SK-N-SH (cell line): ENCODE measurements around the gene CLASP1. TPM values are rescaled to one million over a fixed set of nuclear protein-coding genes. Genes with fewer than 3 reads are reported as not detected.
A peak's percentile ranks its signal among the peaks of the same experiment; 100 is the strongest.

Experiments used
- CTCF ChIA-PET: fragments of 300-600, 350-600 bp; formaldehyde crosslinking; extraction: SDS; loops from one replicate; lab custom pipeline; 2021; lab: Yijun Ruan, JAX
- POLR2A ChIA-PET: fragments of 350-600 bp; sonication (Branson Sonifier 250); formaldehyde crosslinking; extraction: SDS; loops from one replicate; lab custom pipeline; 2020; ENCODE audit warnings: antibody characterized with exemption, inconsistent platforms; lab: Yijun Ruan, JAX
- DNase-seq: peaks from one replicate; pipeline ENCODE4 v3.0.0; 2012
- H2AFZ ChIP-seq: fragments of 200-600 bp; sonication (generic); 2 replicates; pipeline ENCODE4 v1.8.1; 2016; ENCODE audit warnings: antibody characterized with exemption, mild to moderate bottlenecking, low read depth
- H3F3A ChIP-seq: fragments of 200-600 bp; sonication (generic); replicated peaks from 2 replicates; pipeline ENCODE3; 2016; ENCODE audit warnings: antibody characterized with exemption, mild to moderate bottlenecking; ENCODE audit not compliant: insufficient read depth
- H3K27ac ChIP-seq, 2 experiments: fragments of 200-500 bp in 1 of 2; fragments of 200-600 bp in 1 of 2; sonication (Bioruptor generic) in 1 of 2; sonication (generic), shearing (Covaris generic) in 1 of 2; 2 replicates each; pipeline versions ENCODE4 v1.5.1 to v1.6.1; 2014 to 2016; ENCODE audit warnings: low read depth in 2 of 2, inconsistent platforms in 1 of 2, low read length in 1 of 2, mild to moderate bottlenecking in 1 of 2, mixed read lengths in 1 of 2
- H3K27me3 ChIP-seq: fragments of 200-600 bp; sonication (generic), shearing (Covaris generic); 2 replicates; pipeline ENCODE4 v1.6.1; 2016; ENCODE audit warnings: mixed run types; ENCODE audit not compliant: insufficient read depth
- H3K36me3 ChIP-seq, 2 experiments: fragments of 200-500 bp in 1 of 2; fragments of 200-600 bp in 1 of 2; sonication (Bioruptor generic) in 1 of 2; sonication (generic) in 1 of 2; replicated peaks in 1 of 2; 2 replicates each; pipeline versions ENCODE3 to v1.5.1; 2014 to 2016; ENCODE audit warnings: low read length in 1 of 2, mild to moderate bottlenecking in 1 of 2; ENCODE audit not compliant: insufficient read depth in 2 of 2, control insufficient read depth in 1 of 2
- H3K4me1 ChIP-seq, 2 experiments: fragments of 200-500 bp in 1 of 2; fragments of 200-600 bp in 1 of 2; sonication (Bioruptor generic) in 1 of 2; sonication (generic), shearing (Covaris generic) in 1 of 2; 2 replicates each; pipeline versions ENCODE4 v1.5.1 to v1.6.1; 2014 to 2016; ENCODE audit warnings: low read depth in 1 of 2, low read length in 1 of 2, mixed run types in 1 of 2; ENCODE audit not compliant: insufficient read depth in 2 of 2, control insufficient read depth in 1 of 2
- H3K4me2 ChIP-seq: fragments of 200-600 bp; sonication (generic), shearing (Covaris generic); 2 replicates; pipeline ENCODE4 v1.6.1; 2017; ENCODE audit warnings: mixed run types
- H3K4me3 ChIP-seq, 2 experiments: fragments of 200-500 bp in 1 of 2; fragments of 200-600 bp in 1 of 2; sonication (Bioruptor generic) in 1 of 2; sonication (generic), shearing (Covaris generic) in 1 of 2; 2 replicates each; pipeline versions ENCODE4 v1.5.1 to v1.8.1; 2014 to 2016; ENCODE audit warnings: low read depth in 2 of 2, inconsistent platforms in 1 of 2, low read length in 1 of 2, mild to moderate bottlenecking in 1 of 2, mixed read lengths in 1 of 2, moderate library complexity in 1 of 2
- H3K79me2 ChIP-seq: fragments of 200-600 bp; sonication (generic); 2 replicates; pipeline ENCODE4 v1.8.1; 2017; ENCODE audit warnings: mild to moderate bottlenecking; ENCODE audit not compliant: insufficient read depth
- H3K9ac ChIP-seq: fragments of 200-600 bp; sonication (generic); 2 replicates; pipeline ENCODE4 v1.6.1; 2017; ENCODE audit warnings: mixed run types
- H3K9me2 ChIP-seq: fragments of 200-600 bp; sonication (generic); 2 replicates; pipeline ENCODE4 v1.6.1; 2017; ENCODE audit warnings: mixed run types
- H3K9me3 ChIP-seq: fragments of 200-600 bp; sonication (generic); 2 replicates; pipeline ENCODE4 v1.6.1; 2017; ENCODE audit warnings: mixed run types, mild to moderate bottlenecking, moderate library complexity
- H4K20me1 ChIP-seq: fragments of 200-600 bp; sonication (generic); 2 replicates; pipeline ENCODE4 v1.6.1; 2017; ENCODE audit warnings: mild to moderate bottlenecking, mixed run types; ENCODE audit not compliant: insufficient read depth
- CHD2 ChIP-seq: fragments of 150-350 bp; IDR thresholded peaks from 2 replicates; pipeline ENCODE4 v1.6.1; 2018; ENCODE audit warnings: low read length; ENCODE audit not compliant: partially characterized antibody
- ELF1 ChIP-seq: IDR thresholded peaks from 2 replicates; pipeline ENCODE4 v1.4.0; 2012
- EP300 ChIP-seq, 2 experiments: IDR thresholded peaks; 2 replicates each; pipeline versions ENCODE4 v1.4.0 to v1.6.1; 2012; ENCODE audit warnings: borderline replicate concordance in 1 of 2, low read depth in 1 of 2, low read length in 1 of 2
- FOSL2 ChIP-seq: IDR thresholded peaks from 2 replicates; pipeline ENCODE4 v1.4.0; 2012; ENCODE audit warnings: low read depth, mild to moderate bottlenecking, moderate library complexity, borderline replicate concordance
- FOXM1 ChIP-seq: IDR thresholded peaks from 2 replicates; pipeline ENCODE4 v1.4.0; 2012; ENCODE audit warnings: low read depth, mild to moderate bottlenecking
- JUND ChIP-seq: IDR thresholded peaks from 2 replicates; pipeline ENCODE4 v1.4.0; 2012
- MEF2A ChIP-seq: IDR thresholded peaks from 2 replicates; pipeline ENCODE4 v1.4.0; 2012; ENCODE audit warnings: low read depth, borderline replicate concordance
- MXI1 ChIP-seq: IDR thresholded peaks from 2 replicates; pipeline ENCODE4 v1.6.1; 2012; ENCODE audit warnings: mild to moderate bottlenecking, low read depth, low read length, improper control_type of control experiment
- NFIC ChIP-seq: IDR thresholded peaks from 2 replicates; pipeline ENCODE4 v1.4.0; 2012; ENCODE audit warnings: borderline replicate concordance
- NRF1 ChIP-seq: IDR thresholded peaks from 2 replicates; pipeline ENCODE4 v1.6.1; 2012; ENCODE audit warnings: low read depth, mild to moderate bottlenecking, low read length
- RCOR1 ChIP-seq: fragments of 150-350 bp; IDR thresholded peaks from 2 replicates; pipeline ENCODE4 v1.6.1; 2017; ENCODE audit warnings: antibody characterized with exemption, low read length
- RFX5 ChIP-seq: IDR thresholded peaks from 2 replicates; pipeline ENCODE4 v1.6.1; 2012; ENCODE audit warnings: mild to moderate bottlenecking, improper control_type of control experiment, low read length
- SMC3 ChIP-seq: IDR thresholded peaks from 2 replicates; pipeline ENCODE4 v1.6.1; 2012; ENCODE audit warnings: low read depth, low read length, improper control_type of control experiment
- YY1 ChIP-seq: IDR thresholded peaks from 2 replicates; pipeline ENCODE4 v1.4.0; 2012; ENCODE audit warnings: low read depth, mild to moderate bottlenecking
- WGBS: methylation state at CpG from one replicate; pipeline ENCODE4 v1.1.6; 2017; ENCODE audit warnings: low lambda C conversion rate; 5-methylcytosine and 5-hydroxymethylcytosine counted together
- polyA plus RNA-seq, 3 experiments: library from polyadenylated mRNA; depleted of rRNA; stranded (reverse); fragments of >200 nt; gene quantifications; 2 replicates each; pipeline ENCODE4 v1.2.3, GENCODE V29; 2012
- TF ChIP-seq, protein P1 (sequence below): IDR thresholded peaks from 2 replicates; pipeline ENCODE4 v1.4.0; 2012; ENCODE audit warnings: low read depth
- TF ChIP-seq, protein P2 (sequence below): IDR thresholded peaks from 2 replicates; pipeline ENCODE4 v1.4.0; 2012; ENCODE audit warnings: low read depth, borderline replicate concordance
- TF ChIP-seq, protein P3 (sequence below): fragments of 150-350 bp; IDR thresholded peaks from 2 replicates; pipeline ENCODE4 v1.6.1; 2017; ENCODE audit warnings: antibody characterized with exemption, low read length, low read depth, borderline replicate concordance

Gene CLASP1
- polyA plus RNA-seq, 1 of the 3 experiments (the other 2 are of a cell fraction), result 4.9 TPM

DNA sequence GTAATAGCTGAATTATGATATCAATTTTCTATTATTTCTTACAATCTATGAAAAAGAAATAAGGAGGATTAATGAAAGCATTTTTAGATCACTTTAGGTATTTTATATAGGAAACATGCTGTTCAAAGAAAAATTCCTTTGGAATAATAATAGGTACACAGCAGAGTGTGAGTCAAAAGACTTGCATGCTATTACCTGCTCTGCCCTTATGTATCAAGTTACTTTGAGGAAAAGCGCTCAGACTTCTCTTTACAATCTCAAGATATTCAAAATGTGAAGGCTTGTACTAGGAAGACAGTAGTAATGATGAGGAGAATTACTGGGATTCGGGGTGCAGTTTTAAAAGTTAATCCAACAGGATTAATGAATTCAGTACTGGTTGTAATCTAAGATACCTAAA lies 147.7 kb downstream of the CLASP1 start:
- Histone ChIP-seq H3K36me3 (peaks cover 24 to 26% of the 10 kb centered on the region in 2 experiments), H2AFZ (no peak overlapping the region), H3K4me3 (no peak overlapping the region), H3K79me2 (peaks cover 23% of the 10 kb centered on the region; the same call in 1 of the 2 replicates), H3K9ac (no peak overlapping the region), H3K4me2 (no peak overlapping the region), H3K9me3 (no peaks in the 10 kb centered on the region), H3K4me1 (peaks cover 2 to 25% of the 10 kb centered on the region in 2 experiments; a peak in 2 of 4 replicates), H3K27me3 (no peaks in the 10 kb centered on the region), H3K9me2 (no peaks in the 10 kb centered on the region), H3K27ac (peak overlapping the region in 1 of 2 experiments; percentile 34; a peak in 1 of 4 replicates), H4K20me1 (no peaks in the 10 kb centered on the region), H3F3A (peaks cover 10% of the 10 kb centered on the region)
- 93% methylated on average over 2 of the region's 2 CpGs for WGBS
- no peak for TF ChIP-seq NRF1
- no peak for TF ChIP-seq CHD2
- TF ChIP-seq NFIC, result no peak
- TF ChIP-seq, protein P1, sequence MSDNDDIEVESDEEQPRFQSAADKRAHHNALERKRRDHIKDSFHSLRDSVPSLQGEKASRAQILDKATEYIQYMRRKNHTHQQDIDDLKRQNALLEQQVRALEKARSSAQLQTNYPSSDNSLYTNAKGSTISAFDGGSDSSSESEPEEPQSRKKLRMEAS, result no peak
- TF ChIP-seq, protein P2, sequence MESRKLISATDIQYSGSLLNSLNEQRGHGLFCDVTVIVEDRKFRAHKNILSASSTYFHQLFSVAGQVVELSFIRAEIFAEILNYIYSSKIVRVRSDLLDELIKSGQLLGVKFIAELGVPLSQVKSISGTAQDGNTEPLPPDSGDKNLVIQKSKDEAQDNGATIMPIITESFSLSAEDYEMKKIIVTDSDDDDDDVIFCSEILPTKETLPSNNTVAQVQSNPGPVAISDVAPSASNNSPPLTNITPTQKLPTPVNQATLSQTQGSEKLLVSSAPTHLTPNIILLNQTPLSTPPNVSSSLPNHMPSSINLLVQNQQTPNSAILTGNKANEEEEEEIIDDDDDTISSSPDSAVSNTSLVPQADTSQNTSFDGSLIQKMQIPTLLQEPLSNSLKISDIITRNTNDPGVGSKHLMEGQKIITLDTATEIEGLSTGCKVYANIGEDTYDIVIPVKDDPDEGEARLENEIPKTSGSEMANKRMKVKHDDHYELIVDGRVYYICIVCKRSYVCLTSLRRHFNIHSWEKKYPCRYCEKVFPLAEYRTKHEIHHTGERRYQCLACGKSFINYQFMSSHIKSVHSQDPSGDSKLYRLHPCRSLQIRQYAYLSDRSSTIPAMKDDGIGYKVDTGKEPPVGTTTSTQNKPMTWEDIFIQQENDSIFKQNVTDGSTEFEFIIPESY, result no peak
- TF ChIP-seq SMC3, result no peak
- TF ChIP-seq JUND, result no peak
- TF ChIP-seq, protein P3, sequence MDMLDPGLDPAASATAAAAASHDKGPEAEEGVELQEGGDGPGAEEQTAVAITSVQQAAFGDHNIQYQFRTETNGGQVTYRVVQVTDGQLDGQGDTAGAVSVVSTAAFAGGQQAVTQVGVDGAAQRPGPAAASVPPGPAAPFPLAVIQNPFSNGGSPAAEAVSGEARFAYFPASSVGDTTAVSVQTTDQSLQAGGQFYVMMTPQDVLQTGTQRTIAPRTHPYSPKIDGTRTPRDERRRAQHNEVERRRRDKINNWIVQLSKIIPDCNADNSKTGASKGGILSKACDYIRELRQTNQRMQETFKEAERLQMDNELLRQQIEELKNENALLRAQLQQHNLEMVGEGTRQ, result no peak
- no peak for TF ChIP-seq ELF1
- TF ChIP-seq MXI1, result no peak
- TF ChIP-seq EP300 (IDR thresholded peaks at IDR 0.05; ENCODE audit: borderline replicate concordance in 1 of 2, low read depth in 1 of 2, low read length in 1 of 2), result no peak
- no peak for TF ChIP-seq FOXM1
- TF ChIP-seq RCOR1, result no peak
- no peak for TF ChIP-seq MEF2A
- TF ChIP-seq FOSL2, result no peak
- no peak for TF ChIP-seq YY1
- POLR2A ChIA-PET, result no interaction called here
- CTCF ChIA-PET, result interaction anchor here (0.7 kb wide), 1 partner anchor 98 kb away, joined by 3 read pairs; no protein-coding TSS in a partner anchor
- no peak for DNase-seq

DNA sequence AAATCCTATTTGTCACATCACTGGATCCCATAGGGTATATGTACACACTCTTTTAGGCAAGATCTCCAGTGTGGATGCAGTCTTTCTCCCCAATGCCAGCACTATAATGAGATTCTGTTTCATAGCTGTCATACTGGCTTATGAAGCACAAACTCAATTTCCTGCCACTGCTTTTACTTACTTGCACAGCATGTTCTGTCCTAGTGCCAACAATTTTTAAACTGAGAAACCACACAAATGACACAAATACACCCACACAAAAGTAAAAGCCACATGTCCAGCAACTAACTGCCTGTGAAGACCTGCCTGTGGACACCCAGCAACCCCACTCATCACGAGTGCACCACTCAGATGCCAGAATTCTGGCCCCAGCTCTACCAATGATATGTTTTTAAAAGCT lies 148.2 kb downstream of the CLASP1 start:
- CTCF ChIA-PET, result interaction anchor here (0.7 kb wide), 1 partner anchor 98 kb away, joined by 3 read pairs; no protein-coding TSS in a partner anchor
- H3K79me2 ChIP-seq, result peaks cover 23% of the 10 kb centered on the region; the same call in 1 of the 2 replicates
- H3K36me3 ChIP-seq, result peaks cover 24 to 26% of the 10 kb centered on the region in 2 experiments
- no peak for DNase-seq
- H3K4me1 ChIP-seq, result peaks cover 2 to 25% of the 10 kb centered on the region in 2 experiments; a peak in 2 of 4 replicates
- H3K4me3 ChIP-seq, result no peak overlapping the region
- POLR2A ChIA-PET, result no interaction called here
- peak overlapping the region; percentile 19; the same call in 1 of the 2 replicates for H3K4me2 ChIP-seq
- H2AFZ ChIP-seq, result no peak overlapping the region
- H3K9me2 ChIP-seq, result no peaks in the 10 kb centered on the region
- 94% methylated on average over 1 of the region's 1 CpG for WGBS
- no peaks in the 10 kb centered on the region for H3K27me3 ChIP-seq
- H3K9ac ChIP-seq, result no peak overlapping the region
- peaks cover 10% of the 10 kb centered on the region for H3F3A ChIP-seq
- no peaks in the 10 kb centered on the region for H4K20me1 ChIP-seq
- no peaks in the 10 kb centered on the region for H3K9me3 ChIP-seq
- H3K27ac ChIP-seq, result 0 out of 4 replicates have a peak overlapping the region, but pooled peaks of 1 of the 2 experiments have one; percentile 1
- TF ChIP-seq SMC3, result no peak
- TF ChIP-seq JUND, result no peak
- TF ChIP-seq RCOR1, result no peak
- peak; percentile 78; the same call in 1 of the 2 replicates for TF ChIP-seq RFX5
